Activated CD4-positive, alpha-beta T cell treated with anti-CD3 and anti-CD28 coated beads, Interleukin-2, amount 50 U/mL, for 1 hour (primary cell): ENCODE measurements around the gene TNNT1.
"Not testable (repeated sequence)": the region's sequence is repeated elsewhere in the genome, so short reads cannot be mapped to it uniquely, and the experiment has no call there.

Experiments used
- DNase-seq: peaks from one replicate; pipeline ENCODE4 v3.0.0-alpha.2; 2020

The TNNT1 gene, protein sequence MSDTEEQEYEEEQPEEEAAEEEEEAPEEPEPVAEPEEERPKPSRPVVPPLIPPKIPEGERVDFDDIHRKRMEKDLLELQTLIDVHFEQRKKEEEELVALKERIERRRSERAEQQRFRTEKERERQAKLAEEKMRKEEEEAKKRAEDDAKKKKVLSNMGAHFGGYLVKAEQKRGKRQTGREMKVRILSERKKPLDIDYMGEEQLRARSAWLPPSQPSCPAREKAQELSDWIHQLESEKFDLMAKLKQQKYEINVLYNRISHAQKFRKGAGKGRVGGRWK

DNA sequence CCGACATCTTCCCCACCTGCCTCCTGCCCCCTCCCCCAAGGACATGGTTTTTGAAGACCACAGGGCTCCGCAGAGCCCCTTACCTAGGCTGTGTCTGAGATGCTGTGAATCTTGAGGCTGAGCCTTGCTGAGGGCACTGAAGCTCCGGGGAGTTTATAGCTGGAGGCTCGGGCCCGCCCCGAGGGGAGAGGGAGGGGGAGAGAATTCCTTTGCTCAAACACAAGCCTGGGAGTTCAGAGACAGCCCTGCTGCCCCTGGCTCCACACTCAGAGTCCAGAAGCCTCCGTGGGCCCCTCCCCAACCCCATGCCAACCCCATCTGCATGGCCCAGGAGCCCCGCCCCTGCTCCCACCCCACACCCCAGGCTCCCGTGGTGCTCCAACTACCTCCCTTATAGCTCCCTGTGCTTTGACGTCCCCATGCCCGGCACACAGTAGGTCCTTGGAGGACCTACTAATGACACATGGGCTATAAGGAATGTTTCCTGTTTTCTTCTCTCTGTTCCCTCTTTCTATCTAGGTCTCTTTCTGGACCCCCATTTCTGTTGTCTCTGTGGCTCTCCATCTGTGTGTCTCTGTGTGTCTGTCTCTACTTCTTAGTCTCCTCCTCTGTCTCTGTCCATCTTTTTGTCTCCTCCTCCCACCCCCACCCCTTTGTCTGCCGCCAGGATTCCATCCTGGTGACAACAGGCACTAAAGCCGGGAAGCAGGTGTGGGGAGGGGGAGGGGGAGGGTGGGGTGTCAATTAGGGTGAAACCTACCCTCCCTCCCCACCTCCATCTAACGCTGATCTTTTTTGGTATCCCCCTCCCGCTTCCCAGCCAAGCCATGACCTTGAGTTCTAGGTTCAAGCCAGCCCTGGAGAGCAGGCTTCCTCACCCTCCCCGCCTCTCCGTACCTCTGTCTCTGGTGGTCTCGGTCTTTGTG lies at the start of gene TNNT1:
TSS of gene TNNT1 (minus strand) at position 129 of the 926 bp plus-strand sequence. CDS start 2,049 bp downstream, outside the sequence.
- no peak for DNase-seq

DNA sequence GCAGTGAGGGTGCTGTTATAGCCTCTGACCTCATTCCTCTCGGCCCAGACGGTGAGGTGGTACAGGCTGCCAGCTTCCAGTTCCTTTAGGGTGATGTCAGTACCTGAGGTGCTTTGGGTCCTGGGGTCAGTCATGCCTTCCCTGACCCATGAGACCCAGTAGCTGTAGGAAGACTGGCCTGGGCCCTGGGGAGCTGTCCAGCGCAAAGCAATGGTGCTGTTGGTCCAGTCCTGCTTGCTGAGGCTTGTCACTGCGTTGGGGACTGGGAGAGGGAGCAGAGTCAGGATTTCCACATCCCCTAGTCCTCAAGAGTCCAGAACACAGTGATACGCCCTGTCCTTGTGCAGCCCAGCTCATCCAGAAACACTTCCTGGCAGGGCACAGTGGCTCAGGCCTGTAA lies 49.6 kb upstream of the TNNT1 start:
- no peak for DNase-seq

DNA sequence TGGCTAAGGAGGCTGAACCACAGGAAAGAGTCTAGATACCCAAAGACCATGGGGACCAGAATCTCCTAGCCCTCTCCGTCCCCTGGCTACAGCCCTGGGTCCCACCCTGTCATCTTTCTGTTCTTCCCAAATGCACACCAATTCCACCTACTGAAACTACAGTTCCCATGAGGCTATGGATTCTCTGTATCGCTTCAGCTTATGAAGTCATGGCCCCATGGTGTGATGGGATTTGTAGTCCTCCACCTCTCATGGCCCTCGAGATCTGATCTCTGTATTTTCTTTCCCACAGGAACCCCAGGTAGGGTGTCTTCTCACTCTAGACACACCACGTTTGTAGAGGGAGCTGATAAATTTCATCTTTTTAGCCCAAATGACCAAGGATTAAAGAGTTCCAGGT lies 48.5 kb upstream of the TNNT1 start:
- no peak for DNase-seq

DNA sequence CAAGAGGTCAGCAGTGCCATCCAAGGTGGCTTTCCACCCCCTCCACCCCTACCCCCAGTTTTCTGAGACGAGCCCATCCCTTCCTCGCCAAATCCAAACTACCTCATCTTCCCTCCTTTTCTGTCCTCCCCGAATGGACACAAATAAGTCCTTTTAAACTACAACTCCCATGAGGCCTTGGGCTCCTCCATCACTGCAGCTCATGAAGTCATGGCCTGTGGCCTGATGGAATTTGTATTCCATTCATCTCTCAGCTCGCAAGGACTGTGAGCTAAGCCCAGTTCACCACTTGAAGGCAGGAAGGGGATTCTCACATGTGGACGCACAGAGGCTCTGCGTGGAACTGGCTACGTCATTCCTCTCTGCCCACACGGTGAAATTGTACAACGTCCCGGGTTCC lies 47.8 kb upstream of the TNNT1 start:
- DNase-seq = no peak

DNA sequence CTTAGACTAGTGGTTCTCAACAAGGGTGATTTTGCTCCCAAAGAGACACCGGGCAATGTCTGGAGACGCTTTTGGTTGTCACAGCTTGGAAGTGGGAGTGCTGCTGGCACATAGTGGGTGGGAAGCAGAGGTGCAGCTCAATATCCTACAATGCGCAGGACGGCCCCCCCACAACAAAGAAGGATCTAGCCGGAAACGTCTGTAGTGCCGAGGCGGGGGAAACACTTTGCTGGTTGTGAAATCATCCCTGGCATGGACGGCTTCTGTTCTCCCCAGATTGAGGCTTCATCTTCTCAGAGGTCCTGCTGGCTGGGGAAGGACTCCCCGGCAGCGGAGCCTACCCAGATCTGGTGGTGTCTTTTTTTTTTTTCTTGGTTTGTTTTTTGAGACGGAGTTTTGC lies 44.5 kb upstream of the TNNT1 start:
- DNase-seq = no peak

DNA sequence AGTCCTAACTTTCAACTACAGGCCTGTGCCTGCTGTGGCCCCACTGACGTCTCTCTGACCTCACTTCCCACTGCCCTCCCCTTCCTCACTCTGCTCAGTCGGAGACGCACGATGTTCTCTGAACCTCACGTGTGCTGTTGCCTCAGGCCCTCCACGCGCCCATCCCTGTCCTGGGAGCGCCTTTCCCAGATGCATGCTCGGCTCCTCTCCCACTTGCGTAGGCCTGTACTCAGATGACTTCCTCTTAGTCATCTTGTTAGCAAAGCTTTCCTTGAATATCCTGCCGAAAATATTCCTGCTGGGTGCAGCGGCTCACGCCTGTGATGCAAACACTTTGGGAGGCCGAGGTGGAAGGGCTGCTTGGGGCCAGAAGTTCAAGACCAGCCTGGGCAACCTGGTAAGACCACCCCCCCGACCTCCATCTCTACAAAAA lies 40.4 kb upstream of the TNNT1 start:
- no peak for DNase-seq

DNA sequence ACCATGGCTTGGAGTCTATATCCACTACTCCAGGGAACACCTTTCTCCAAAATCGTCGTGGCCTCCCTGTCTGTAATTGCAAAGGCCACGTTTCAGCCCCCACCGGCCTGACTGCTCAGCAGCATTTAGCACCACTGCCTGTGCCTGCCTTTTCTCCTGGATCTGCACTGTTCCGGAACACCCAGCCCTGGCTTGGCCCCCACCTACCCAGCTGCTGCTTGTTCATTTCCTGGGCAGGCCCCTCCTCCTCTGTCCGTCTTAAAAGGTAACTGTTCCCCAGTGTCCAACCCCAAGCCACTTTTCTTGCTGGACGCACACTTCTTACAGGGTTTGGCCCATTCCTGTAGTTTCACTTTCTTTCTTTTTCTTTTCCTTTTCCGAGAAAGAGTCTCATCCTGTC lies 39.6 kb upstream of the TNNT1 start:
- DNase-seq = no peak

DNA sequence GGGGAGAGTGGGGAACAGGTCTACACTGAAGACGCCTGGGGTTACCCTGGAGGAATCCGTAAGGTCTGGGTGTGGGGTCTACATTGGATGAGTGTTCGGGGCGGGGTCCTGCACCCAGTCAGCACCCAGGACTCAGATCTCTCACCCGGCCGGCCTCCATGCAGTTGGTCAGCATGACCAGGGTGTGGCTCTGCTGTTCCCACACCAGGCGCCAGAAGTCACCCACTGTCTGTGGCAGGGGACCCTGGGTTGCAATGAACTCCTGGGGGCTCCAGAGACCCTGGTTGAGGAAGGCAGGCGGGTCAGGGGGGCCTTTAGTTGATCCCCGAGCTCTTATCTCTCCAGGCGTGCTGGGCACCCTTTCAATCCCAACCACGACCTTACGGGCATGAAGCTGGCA lies 37.1 kb upstream of the TNNT1 start:
- no peak for DNase-seq

DNA sequence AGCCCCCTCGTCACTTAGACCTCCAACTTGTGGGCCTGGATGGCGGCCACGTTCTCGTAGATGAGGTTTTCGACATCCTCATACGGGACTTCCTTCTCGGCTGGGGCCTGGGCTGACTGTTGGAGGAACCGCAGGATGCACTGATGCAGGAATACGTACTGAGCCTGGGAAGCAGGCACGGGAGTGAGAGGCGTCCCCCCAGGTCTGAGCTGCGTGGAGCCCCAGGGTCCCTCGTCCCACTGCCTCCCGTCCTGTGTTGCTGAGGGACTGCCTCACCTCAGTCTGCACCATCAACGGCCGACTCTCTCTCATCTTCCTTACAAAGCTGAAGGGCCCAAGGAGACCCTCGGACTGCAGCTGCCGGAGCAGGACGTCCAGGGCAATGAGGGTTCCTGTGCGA lies 32.7 kb upstream of the TNNT1 start:
- no peak for DNase-seq

DNA sequence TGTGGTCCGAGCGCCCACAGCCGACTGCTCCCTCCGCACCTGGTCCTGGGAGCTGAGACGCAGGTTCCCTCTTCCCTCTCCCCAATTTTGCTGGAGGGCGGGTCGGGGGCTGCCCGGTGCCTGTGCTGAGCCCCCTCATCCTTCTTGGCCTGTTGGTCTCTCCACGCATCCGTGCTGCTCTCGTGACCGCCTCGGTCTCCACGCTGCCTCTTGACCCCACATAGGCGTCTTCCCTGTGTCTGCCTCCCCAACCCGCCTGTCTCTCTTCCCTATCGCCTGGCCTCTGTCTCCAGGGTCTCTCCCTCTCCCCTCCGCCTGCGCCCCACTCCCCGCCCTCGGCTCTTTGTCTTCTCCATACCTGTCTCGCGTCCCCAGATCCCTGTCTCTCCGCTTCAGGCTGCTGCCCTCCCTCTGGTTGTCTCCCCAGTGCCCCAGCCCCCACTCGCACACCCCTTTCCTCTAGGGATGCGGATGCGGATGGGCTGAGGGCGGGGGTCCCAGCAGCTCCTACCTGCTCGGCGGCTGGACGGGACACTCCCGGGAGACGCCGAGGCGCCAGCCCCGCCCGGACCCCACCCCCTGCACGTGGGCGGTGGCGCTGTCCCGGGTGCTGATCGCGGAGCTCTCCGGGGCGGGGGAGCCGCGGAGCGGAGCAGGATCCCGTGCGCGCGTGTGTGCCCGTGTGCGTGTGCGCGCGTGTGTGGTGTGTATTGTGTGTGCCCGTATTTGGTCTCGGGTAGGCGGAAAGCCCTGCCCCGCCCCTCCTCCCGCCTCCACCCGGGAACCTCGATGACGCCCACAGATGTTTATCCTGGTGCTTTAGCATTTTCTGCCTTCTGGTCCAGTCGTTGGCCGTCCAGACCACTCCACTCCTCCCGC lies 30.8 kb upstream of the TNNT1 start, which contains the start of gene SYT5:
TSS of gene SYT5 (minus strand) at position 684 of the 879 bp plus-strand sequence. CDS start 1,248 bp downstream, outside the sequence.
- DNase-seq = peak; percentile 66

DNA sequence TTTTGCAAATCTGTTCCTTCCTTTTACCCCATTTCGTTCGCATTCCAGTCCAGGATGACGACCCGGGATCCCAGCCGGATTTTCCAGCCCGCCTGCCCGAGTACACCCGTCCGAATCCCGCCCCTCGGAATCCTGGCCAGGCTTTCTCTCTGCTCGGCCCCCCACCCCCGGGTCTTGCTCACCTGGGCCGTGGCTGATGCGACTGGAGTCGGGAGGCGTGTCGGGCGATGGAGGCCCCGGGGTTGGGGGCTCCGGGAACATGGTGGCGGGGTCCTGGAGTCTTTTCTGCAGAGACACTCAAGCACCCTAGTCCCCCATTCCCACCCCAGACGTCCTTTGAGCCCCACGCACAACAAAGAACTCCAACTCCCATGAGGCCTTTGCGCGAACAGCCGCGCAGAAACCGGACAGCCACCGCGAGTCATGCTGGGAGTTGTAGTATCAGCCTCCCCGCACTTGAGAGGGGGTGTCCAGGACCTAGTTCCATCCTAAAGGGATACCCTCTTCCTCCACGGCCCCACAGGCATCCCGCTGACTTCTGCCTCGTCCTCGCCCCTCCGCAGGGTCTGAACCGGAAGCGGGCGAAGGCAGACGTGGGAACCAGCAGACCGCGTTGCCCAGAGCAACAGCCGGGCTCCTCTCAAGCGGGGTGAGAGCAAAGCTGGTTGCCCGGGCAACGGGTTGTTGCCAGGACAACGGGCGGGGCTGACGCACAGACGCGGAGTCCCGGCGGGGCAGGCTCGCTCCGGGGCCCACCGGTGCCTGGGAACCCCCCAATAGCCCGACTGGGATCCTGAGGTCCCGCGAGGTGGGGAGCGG lies 30.0 kb upstream of the TNNT1 start:
- DNase-seq = peak; percentile 98

DNA sequence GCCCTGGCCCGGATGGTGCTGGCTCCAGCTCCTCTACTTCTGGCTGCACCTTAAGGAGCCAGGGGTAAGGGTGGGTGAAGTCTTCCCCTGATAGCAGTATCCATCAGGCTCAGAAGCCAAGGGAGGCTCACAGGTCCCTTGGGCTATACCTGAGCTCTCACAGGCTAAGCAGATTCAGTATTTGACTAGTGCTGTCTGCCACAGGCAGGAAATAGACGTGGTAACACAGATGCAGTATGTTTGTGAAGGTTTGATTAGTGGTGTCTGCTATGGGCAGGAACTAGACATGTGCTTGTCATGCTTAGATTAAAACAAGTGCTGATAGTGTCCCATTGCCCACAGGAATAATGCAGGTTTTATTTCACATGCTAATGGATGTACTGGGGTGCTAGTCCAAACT lies 27.1 kb upstream of the TNNT1 start:
- DNase-seq = no peak

DNA sequence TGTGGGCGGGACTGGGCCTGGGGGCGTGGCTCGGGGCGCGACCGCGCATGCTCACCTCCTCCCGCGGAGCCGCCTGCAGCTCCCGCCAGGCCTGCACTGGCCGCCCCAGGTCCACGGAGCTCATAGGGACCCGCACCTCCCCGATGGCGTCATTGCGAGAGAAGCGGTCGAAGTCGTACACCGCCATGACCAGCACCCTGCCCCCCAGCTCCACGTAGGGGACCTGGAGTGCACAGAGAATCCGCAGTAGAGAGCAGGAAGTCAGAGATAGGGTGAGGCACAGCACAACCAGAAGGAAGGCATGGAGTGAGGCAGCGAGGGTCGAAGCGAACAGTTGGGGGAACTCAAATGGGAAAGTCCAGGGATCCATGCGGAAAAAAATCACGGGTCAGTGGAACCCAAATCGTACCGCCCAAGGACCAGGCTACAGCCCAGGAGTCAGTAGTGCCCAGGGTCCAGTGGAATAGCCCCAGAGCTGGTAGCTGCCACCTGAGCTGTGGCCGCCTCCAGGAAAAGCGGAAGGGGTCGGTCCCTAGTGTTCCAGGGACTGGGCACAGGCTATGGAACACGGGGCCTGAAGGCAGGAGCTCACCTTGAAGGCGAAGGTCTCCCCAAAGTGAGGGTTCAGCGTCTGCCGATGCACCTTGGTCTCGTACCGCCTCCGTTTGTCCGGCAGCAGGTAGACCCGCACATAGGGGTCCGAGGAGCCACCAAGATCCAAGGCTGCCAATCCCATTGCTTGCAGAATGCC lies 26.3 kb upstream of the TNNT1 start:
- DNase-seq = no peak

DNA sequence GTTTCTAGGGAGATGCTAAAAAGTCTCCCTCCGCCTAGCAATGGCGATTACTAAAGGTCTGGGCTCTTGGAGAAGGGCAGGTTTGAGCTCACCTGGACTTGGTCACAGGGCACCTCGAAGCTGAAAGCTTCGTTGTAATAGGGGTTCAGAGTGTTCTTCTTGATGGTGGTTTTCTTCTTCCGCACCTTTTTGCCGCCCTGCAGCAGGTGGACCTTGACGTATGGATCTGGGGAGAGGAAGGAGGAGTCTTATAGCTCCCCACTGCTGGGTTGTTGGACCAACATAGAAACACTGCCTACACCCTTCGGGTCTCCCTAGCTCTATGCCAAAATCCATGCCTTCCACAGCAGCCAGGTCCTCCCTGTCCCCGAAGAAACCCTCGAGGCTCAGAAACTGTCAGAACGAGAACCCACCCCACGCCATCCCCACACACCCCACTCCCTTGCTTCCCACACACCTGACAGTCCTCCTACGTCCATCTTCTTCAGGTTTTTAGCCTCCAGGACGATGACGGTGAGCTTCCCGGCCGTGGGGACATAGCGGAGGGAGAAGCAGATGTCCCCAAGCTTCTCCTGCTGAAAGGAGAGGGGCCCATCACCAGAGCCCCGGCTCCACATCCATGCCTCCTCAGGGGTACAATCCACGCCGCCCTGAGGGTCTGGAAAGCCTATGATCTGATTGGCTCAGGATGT lies 25.6 kb upstream of the TNNT1 start:
- DNase-seq = no peak

DNA sequence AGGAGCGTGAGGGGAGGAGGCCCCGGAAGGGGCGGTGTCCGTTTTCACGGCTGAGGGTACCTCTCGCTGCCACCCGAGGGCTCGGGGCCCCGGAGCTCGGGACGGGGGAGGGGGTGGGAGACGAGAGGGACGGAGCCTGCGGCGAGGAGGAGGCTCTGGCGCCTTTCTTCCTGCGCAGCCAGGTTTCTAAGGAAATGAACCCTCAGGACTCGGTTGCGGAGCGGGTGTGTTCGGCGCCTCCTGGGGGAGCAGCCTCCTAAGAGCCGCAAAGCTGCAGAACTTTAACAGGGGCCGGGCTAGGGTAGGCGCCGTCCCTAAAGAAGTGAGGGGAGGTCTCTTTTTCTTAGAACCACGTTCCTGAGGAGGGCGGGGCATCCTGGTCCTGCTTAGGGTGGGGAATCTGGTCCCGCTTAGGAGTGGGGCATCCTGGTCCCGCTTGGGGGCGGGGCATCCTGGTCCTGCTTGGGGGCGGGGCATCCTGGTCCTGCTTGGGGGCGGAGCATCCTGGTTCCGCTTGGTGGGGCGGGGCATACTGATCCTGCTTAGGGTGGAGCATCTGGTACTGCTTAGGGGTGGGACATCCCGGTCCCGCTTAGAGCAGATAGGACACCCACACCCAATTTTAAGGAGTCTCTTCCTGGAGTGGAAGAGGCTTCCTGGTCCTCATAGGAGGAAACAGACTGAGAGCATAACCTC lies 24.9 kb upstream of the TNNT1 start:
- no peak for DNase-seq

DNA sequence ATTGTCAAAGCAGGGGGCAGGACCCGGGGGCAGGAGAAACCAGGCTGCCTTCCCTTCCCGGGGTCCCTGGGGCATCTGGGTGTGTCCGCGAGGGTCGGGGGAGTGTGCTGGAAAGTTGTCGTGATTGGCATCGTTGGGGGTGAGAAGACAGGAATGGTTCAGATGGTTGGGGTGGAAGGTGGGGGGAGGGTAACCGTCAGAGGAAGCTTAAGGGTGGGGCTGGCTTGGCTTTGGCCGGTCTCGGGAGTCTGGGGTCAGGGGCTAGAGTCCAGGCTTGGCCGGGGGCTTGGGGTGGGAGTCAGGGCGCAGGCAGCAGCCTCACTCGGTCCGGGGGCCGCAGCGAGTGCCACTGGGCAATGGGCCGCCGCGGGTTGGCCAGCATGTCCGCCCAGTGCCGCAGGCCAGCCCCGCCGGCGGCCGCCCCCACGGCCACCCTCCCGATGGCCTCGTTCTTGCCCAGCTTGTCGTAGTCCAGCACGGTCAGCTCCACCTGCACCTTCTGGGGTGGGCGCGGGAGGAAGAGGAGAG lies 24.2 kb upstream of the TNNT1 start:
- DNase-seq = no peak

DNA sequence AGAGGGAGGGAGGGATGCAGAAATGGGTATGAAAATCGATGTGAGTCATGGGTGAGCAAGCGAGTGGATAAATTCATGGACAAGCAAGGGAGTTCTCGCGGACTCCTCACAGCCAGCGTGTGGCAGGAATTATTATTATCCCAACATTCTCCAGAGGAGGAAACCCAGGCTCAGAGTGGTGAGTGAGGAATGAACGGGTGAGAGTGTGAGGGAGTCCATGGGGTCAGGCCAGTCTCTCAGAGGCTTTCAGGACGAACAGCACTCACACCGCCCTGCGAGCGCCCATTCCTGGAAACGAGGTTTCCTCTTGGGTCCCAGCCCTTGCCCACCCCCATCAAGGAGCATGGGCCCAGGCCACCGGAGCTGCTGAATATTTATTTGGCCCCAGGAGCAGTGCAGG lies 23.7 kb upstream of the TNNT1 start:
- DNase-seq = no peak

DNA sequence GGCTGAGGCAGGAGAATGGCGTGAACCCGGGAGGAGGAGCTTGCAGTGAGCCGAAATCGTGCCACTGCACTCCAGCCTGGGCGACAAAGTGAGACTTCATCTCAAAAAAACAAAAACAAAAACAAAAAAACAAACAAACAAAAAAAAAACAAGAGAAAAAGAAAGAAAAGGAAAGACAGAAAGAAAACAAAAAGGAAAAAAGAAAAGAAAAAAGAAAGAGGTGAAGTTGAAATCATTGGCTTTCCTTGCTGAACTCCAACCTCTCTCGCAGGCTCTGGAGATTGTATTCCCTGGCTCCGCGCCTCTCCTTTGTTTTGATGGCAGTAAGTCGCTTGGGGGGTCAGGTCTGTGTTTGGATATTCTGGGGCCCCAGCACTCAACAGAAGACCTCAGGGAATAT lies 23.3 kb upstream of the TNNT1 start:
- not testable (repeated sequence) for DNase-seq

DNA sequence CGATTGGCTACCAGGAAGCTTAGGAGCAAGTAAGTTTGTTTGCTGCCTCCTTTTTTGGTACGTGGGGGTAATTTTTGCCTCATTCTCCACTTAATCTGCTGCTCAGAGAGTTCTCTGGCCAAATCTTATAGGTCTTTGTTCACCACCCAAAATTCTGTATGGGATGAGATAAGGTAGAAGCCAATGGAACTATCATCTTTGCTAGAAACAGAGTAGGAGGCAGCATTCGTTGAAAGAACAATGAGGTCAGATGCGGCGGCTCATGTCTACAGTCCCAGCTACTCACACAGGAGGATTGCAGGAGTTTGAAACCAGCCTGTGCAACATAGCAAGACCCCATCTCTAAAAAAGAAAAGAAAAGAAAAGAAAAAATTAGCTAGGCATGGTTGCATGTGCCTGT lies 22.4 kb upstream of the TNNT1 start:
- no peak for DNase-seq

DNA sequence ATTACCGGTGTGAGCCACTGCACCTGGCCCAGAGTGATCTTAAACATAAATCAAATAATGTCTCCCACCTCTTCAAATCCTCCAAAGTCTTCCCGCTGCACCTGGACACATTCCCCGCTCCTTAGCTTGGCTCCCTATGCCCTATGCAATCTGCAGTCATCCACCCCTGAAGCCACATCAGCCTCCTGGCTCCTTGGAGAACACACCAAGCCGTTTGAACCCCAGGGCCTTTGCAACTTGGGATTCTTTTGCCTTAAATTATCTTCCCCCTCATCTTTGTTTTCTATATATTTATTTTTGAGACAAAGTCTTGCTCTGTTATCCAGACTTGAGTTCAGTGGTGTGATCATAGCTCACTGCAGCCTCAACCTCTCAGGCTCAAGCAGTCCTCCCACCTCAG lies 20.1 kb upstream of the TNNT1 start:
- no peak for DNase-seq
